ENCODE measurements around the gene GP5. TPM values are rescaled to one million over a fixed set of nuclear protein-coding genes. Genes with fewer than 3 reads are reported as not detected.

The GP5 gene
- total RNA-seq, 5 donors from 2014 or later (not counting 1 experiment from before 2014, with no cell fraction given): 5.1 to 8.4 (median 6.3) TPM

GRCh38 chr3:194379651-194380050, 19.4 kb downstream of the GP5 start:
- no peak overlapping the region for H3K27ac Mint-ChIP-seq
- no peak for ATAC-seq (replicated peaks in 1 of 4)
- H3K9me3 Mint-ChIP-seq: no peaks in the 10 kb centered on the region
- DNase-seq: no peak
- H3K27ac ChIP-seq (ENCODE audit: low read length): no peak overlapping the region
- peaks cover 12 to 30% of the 10 kb centered on the region in 2 donors for H3K27me3 Mint-ChIP-seq
- CTCF ChIA-PET: no interaction called here
- H3K4me1 Mint-ChIP-seq: no peaks in the 10 kb centered on the region
- no peaks in the 10 kb centered on the region for H3K36me3 Mint-ChIP-seq
- H3K27me3 ChIP-seq (replicated peaks in 1 of 2; ENCODE audit: control insufficient read depth in 2 of 2, extremely low read depth in 1 of 2, insufficient read depth in 2 of 2, low read length in 1 of 2): peaks cover 0 to 48% of the 10 kb centered on the region in 2 experiments
- H3K4me3 ChIP-seq (ENCODE audit: control insufficient read depth in 1 of 2, extremely low read depth in 1 of 2, low read length in 1 of 2): no peak overlapping the region
- no peaks in the 10 kb centered on the region for H3K36me3 ChIP-seq (ENCODE audit: control insufficient read depth in 2 of 2, extremely low read depth in 1 of 2, insufficient read depth in 1 of 2, low read length in 1 of 2)
- WGBS (ENCODE audit: insufficient coverage): 60% methylated on average over 1 of the region's 9 CpGs
- POLR2A ChIA-PET: no interaction called here
- H3K4me3 Mint-ChIP-seq: no peak overlapping the region
- H3K9me3 ChIP-seq: no peaks in the 10 kb centered on the region
- no peaks in the 10 kb centered on the region for H3K4me1 ChIP-seq (ENCODE audit: control insufficient read depth in 1 of 2, extremely low read depth in 1 of 2, insufficient read depth in 2 of 2, low read length in 2 of 2)

GRCh38 chr3:194379231-194379630, 19.8 kb downstream of the GP5 start:
- ATAC-seq (replicated peaks in 1 of 4) (no peak), DNase-seq (no peak)
- H3K27me3 Mint-ChIP-seq: peaks cover 12 to 31% of the 10 kb centered on the region in 2 donors
- H3K27ac Mint-ChIP-seq: no peak overlapping the region
- Histone ChIP-seq H3K27me3 (replicated peaks in 1 of 2; ENCODE audit: control insufficient read depth in 2 of 2, extremely low read depth in 1 of 2, insufficient read depth in 2 of 2, low read length in 1 of 2) (peaks cover 0 to 45% of the 10 kb centered on the region in 2 experiments), H3K27ac (ENCODE audit: low read length) (no peak overlapping the region), H3K4me1 (ENCODE audit: control insufficient read depth in 1 of 2, extremely low read depth in 1 of 2, insufficient read depth in 2 of 2, low read length in 2 of 2) (no peaks in the 10 kb centered on the region), H3K9me3 (no peaks in the 10 kb centered on the region), H3K4me3 (ENCODE audit: control insufficient read depth in 1 of 2, extremely low read depth in 1 of 2, low read length in 1 of 2) (no peak overlapping the region), H3K36me3 (ENCODE audit: control insufficient read depth in 2 of 2, extremely low read depth in 1 of 2, insufficient read depth in 1 of 2, low read length in 1 of 2) (no peaks in the 10 kb centered on the region)
- POLR2A ChIA-PET: no interaction called here
- H3K9me3 Mint-ChIP-seq: no peaks in the 10 kb centered on the region
- WGBS (ENCODE audit: insufficient coverage): 67% methylated on average over 1 of the region's 6 CpGs
- H3K4me3 Mint-ChIP-seq: no peak overlapping the region
- CTCF ChIA-PET: interaction anchor here in 1 of 2 donors (0.5 kb wide), 1 partner anchor 45 kb away, joined by 3 read pairs; no protein-coding TSS in a partner anchor
- H3K4me1 Mint-ChIP-seq: no peaks in the 10 kb centered on the region
- no peaks in the 10 kb centered on the region for H3K36me3 Mint-ChIP-seq

- no peaks in the 10 kb centered on the region for H3K36me3 ChIP-seq (ENCODE audit: control insufficient read depth in 2 of 2, extremely low read depth in 1 of 2, insufficient read depth in 1 of 2, low read length in 1 of 2)
- no peak overlapping the region for H3K27ac Mint-ChIP-seq
- ATAC-seq (replicated peaks in 1 of 4) (no peak), DNase-seq (no peak)
- WGBS (ENCODE audit: insufficient coverage): no CpG with 5 or more reads among the region's 1 CpG
- H3K27ac ChIP-seq (ENCODE audit: low read length): no peak overlapping the region
- no peaks in the 10 kb centered on the region for H3K9me3 ChIP-seq
- POLR2A ChIA-PET: interaction anchor here in 1 of 2 donors (0.5 kb wide), 1 partner anchor 15 kb away, joined by 3 read pairs; no protein-coding TSS in a partner anchor
- no peaks in the 10 kb centered on the region for H3K4me1 ChIP-seq (ENCODE audit: control insufficient read depth in 1 of 2, extremely low read depth in 1 of 2, insufficient read depth in 2 of 2, low read length in 2 of 2)
- no peak overlapping the region for H3K4me3 ChIP-seq (ENCODE audit: control insufficient read depth in 1 of 2, extremely low read depth in 1 of 2, low read length in 1 of 2)
- CTCF ChIA-PET: no interaction called here
- H3K4me3 Mint-ChIP-seq: no peak overlapping the region
- H3K9me3 Mint-ChIP-seq: no peaks in the 10 kb centered on the region
- peaks cover 12 to 34% of the 10 kb centered on the region in 2 donors for H3K27me3 Mint-ChIP-seq
- peaks cover 0 to 42% of the 10 kb centered on the region in 2 experiments for H3K27me3 ChIP-seq (replicated peaks in 1 of 2; ENCODE audit: control insufficient read depth in 2 of 2, extremely low read depth in 1 of 2, insufficient read depth in 2 of 2, low read length in 1 of 2)
- no peaks in the 10 kb centered on the region for H3K36me3 Mint-ChIP-seq
- no peaks in the 10 kb centered on the region for H3K4me1 Mint-ChIP-seq
These were observed 21.4 kb downstream of the GP5 start for GRCh38 chr3:194377708-194378107.

- H3K4me3 ChIP-seq (ENCODE audit: control insufficient read depth in 1 of 2, extremely low read depth in 1 of 2, low read length in 1 of 2): no peak overlapping the region
- WGBS (ENCODE audit: insufficient coverage): 88% methylated on average over 9 of the region's 10 CpGs
- CTCF ChIA-PET: no interaction called here
- Mint-ChIP-seq H3K27ac (no peak overlapping the region), H3K36me3 (no peaks in the 10 kb centered on the region), H3K27me3 (peaks cover 8 to 33% of the 10 kb centered on the region in 2 donors), H3K4me1 (no peaks in the 10 kb centered on the region), H3K9me3 (no peaks in the 10 kb centered on the region), H3K4me3 (no peak overlapping the region)
- H3K36me3 ChIP-seq (ENCODE audit: control insufficient read depth in 2 of 2, extremely low read depth in 1 of 2, insufficient read depth in 1 of 2, low read length in 1 of 2): no peaks in the 10 kb centered on the region
- DNase-seq (no peak), ATAC-seq (replicated peaks in 1 of 4) (no peak)
- H3K27ac ChIP-seq (ENCODE audit: low read length): no peak overlapping the region
- POLR2A ChIA-PET: no interaction called here
- H3K9me3 ChIP-seq: no peaks in the 10 kb centered on the region
- H3K4me1 ChIP-seq (ENCODE audit: control insufficient read depth in 1 of 2, extremely low read depth in 1 of 2, insufficient read depth in 2 of 2, low read length in 2 of 2): no peaks in the 10 kb centered on the region
- H3K27me3 ChIP-seq (replicated peaks in 1 of 2; ENCODE audit: control insufficient read depth in 2 of 2, extremely low read depth in 1 of 2, insufficient read depth in 2 of 2, low read length in 1 of 2): peaks cover 0 to 45% of the 10 kb centered on the region in 2 experiments
These were observed 22.9 kb downstream of the GP5 start for GRCh38 chr3:194376241-194376560.

- Mint-ChIP-seq H3K9me3 (no peaks in the 10 kb centered on the region), H3K27ac (no peak overlapping the region), H3K4me1 (peaks cover 0 to under 1% (median 0%) of the 10 kb centered on the region in 3 donors), H3K27me3 (peaks cover 9 to 36% of the 10 kb centered on the region in 2 donors), H3K4me3 (no peak overlapping the region), H3K36me3 (no peaks in the 10 kb centered on the region)
- ChIA-PET POLR2A (no interaction called here), CTCF (no interaction called here)
- DNase-seq (no peak), ATAC-seq (replicated peaks in 1 of 4) (no peak)
- Histone ChIP-seq H3K4me1 (ENCODE audit: control insufficient read depth in 1 of 2, extremely low read depth in 1 of 2, insufficient read depth in 2 of 2, low read length in 2 of 2) (no peaks in the 10 kb centered on the region), H3K9me3 (no peaks in the 10 kb centered on the region), H3K36me3 (ENCODE audit: control insufficient read depth in 2 of 2, extremely low read depth in 1 of 2, insufficient read depth in 1 of 2, low read length in 1 of 2) (no peaks in the 10 kb centered on the region), H3K27ac (ENCODE audit: low read length) (no peak overlapping the region), H3K27me3 (replicated peaks in 1 of 2; ENCODE audit: control insufficient read depth in 2 of 2, extremely low read depth in 1 of 2, insufficient read depth in 2 of 2, low read length in 1 of 2) (peaks cover 0 to 45% of the 10 kb centered on the region in 2 experiments), H3K4me3 (ENCODE audit: control insufficient read depth in 1 of 2, extremely low read depth in 1 of 2, low read length in 1 of 2) (no peak overlapping the region)
- WGBS (ENCODE audit: insufficient coverage): 70% methylated on average over 8 of the region's 15 CpGs
These were observed 23.4 kb downstream of the GP5 start for GRCh38 chr3:194375473-194376240.

GRCh38 chr3:194374935-194375334, 24.1 kb downstream of the GP5 start:
- Histone ChIP-seq H3K9me3 (no peaks in the 10 kb centered on the region), H3K4me1 (ENCODE audit: control insufficient read depth in 1 of 2, extremely low read depth in 1 of 2, insufficient read depth in 2 of 2, low read length in 2 of 2) (no peaks in the 10 kb centered on the region), H3K27me3 (replicated peaks in 1 of 2; ENCODE audit: control insufficient read depth in 2 of 2, extremely low read depth in 1 of 2, insufficient read depth in 2 of 2, low read length in 1 of 2) (peaks cover 2 to 46% of the 10 kb centered on the region in 2 experiments), H3K27ac (ENCODE audit: low read length) (no peak overlapping the region), H3K36me3 (ENCODE audit: control insufficient read depth in 2 of 2, extremely low read depth in 1 of 2, insufficient read depth in 1 of 2, low read length in 1 of 2) (no peaks in the 10 kb centered on the region), H3K4me3 (ENCODE audit: control insufficient read depth in 1 of 2, extremely low read depth in 1 of 2, low read length in 1 of 2) (no peak overlapping the region)
- ChIA-PET CTCF (no interaction called here), POLR2A (no interaction called here)
- H3K4me3 Mint-ChIP-seq: no peak overlapping the region
- H3K36me3 Mint-ChIP-seq: no peaks in the 10 kb centered on the region
- ATAC-seq (replicated peaks in 1 of 4) (no peak), DNase-seq (no peak)
- peaks cover 0 to 4% (median under 1%) of the 10 kb centered on the region in 3 donors for H3K4me1 Mint-ChIP-seq
- peaks cover 15 to 38% of the 10 kb centered on the region in 2 donors for H3K27me3 Mint-ChIP-seq
- no peaks in the 10 kb centered on the region for H3K9me3 Mint-ChIP-seq
- WGBS (ENCODE audit: insufficient coverage): 69% methylated on average over 3 of the region's 10 CpGs
- H3K27ac Mint-ChIP-seq: no peak overlapping the region
